Dendritic cell treated with granulocyte-macrophage colony-stimulating factor and Interleukin-4, amounts not matched to agents 40 ng/mL and 50 ng/mL, for 4 days (primary cell): ENCODE data around the gene ALDH3B2.
"Not testable (repeated sequence)": the region's sequence is repeated elsewhere in the genome, so short reads cannot be mapped to it uniquely, and the experiment has no call there.

Experiments used
- H3K27ac Mint-ChIP-seq: one replicate; pipeline ENCODE4 v1.8.0; 2022; ENCODE audit warnings: mild to moderate bottlenecking, mixed read lengths
- H3K27me3 Mint-ChIP-seq: one replicate; pipeline ENCODE4 v1.8.0; 2022; ENCODE audit warnings: mild to moderate bottlenecking, mixed read lengths
- H3K36me3 Mint-ChIP-seq: one replicate; pipeline ENCODE4 v1.8.0; 2022; ENCODE audit warnings: low read depth, mixed read lengths
- H3K4me1 Mint-ChIP-seq: one replicate; pipeline ENCODE4 v1.8.0; 2022; ENCODE audit warnings: low read depth, mixed read lengths
- H3K4me3 Mint-ChIP-seq: one replicate; pipeline ENCODE4 v1.8.0; 2022; ENCODE audit warnings: mild to moderate bottlenecking, moderate library complexity, mixed read lengths
- H3K9me3 Mint-ChIP-seq: one replicate; pipeline ENCODE4 v1.8.0; 2022; ENCODE audit warnings: mixed read lengths
- intact Hi-C: fragments of 100-400 bp; cut with micrococcal nuclease; formaldehyde crosslinking; loops from one replicate; pipeline ENCODE4 v1.15.0; 2022

ALDH3B2 gene, protein sequence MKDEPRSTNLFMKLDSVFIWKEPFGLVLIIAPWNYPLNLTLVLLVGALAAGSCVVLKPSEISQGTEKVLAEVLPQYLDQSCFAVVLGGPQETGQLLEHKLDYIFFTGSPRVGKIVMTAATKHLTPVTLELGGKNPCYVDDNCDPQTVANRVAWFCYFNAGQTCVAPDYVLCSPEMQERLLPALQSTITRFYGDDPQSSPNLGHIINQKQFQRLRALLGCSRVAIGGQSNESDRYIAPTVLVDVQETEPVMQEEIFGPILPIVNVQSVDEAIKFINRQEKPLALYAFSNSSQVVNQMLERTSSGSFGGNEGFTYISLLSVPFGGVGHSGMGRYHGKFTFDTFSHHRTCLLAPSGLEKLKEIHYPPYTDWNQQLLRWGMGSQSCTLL

DNA sequence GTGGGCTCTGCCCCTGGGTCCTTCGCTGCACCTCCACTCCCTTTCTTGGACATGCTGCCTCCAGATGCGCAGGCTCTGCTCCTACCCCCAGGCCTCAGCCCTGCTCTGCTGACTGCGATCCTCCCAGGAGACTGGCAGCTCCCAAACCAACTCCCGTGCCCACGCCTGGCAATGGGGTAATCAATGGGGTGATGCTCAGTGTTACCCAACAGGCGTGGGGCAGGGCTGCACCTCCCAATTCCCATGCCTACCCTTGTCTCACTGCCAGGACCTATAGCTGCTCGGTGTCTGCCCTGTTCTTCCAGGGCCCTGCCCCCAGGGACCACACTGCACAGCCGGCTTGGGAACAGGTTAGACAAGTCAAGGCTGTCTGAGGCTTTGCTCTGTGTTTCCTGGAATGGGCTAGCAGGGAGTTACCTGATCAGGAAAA is at the start of gene ALDH3B2:
Gene ALDH3B2 (minus strand): TSS at position 182 of the 430 bp plus-strand sequence. CDS start 7,688 bp downstream, outside the sequence.
- Mint-ChIP-seq H3K4me3 (no peak within 1 kb of the TSS), H3K4me1 (no peaks in the 10 kb centered on the region), H3K9me3 (peaks cover 9% of the 10 kb centered on the region), H3K36me3 (no peaks in the 10 kb centered on the region), H3K27ac (no peak within 1 kb of the TSS), H3K27me3 (peaks cover 3% of the 10 kb centered on the region)
- intact Hi-C loops, result no loop called here

- intact Hi-C loops, H3K9me3 Mint-ChIP-seq, H3K36me3 Mint-ChIP-seq, H3K27ac Mint-ChIP-seq, H3K4me1 Mint-ChIP-seq, H3K4me3 Mint-ChIP-seq, H3K27me3 Mint-ChIP-seq: not testable (repeated sequence)
These were observed 48.6 kb upstream of the ALDH3B2 start for GRCh38 chr11:67723036-67723435.

GRCh38 chr11:67716226-67716625 is 41.8 kb upstream of the ALDH3B2 start:
- intact Hi-C loops, H3K4me1 Mint-ChIP-seq, H3K36me3 Mint-ChIP-seq, H3K27ac Mint-ChIP-seq, H3K4me3 Mint-ChIP-seq, H3K9me3 Mint-ChIP-seq: not testable (repeated sequence)
- H3K27me3 Mint-ChIP-seq, result peaks cover 34% of the 10 kb centered on the region

DNA sequence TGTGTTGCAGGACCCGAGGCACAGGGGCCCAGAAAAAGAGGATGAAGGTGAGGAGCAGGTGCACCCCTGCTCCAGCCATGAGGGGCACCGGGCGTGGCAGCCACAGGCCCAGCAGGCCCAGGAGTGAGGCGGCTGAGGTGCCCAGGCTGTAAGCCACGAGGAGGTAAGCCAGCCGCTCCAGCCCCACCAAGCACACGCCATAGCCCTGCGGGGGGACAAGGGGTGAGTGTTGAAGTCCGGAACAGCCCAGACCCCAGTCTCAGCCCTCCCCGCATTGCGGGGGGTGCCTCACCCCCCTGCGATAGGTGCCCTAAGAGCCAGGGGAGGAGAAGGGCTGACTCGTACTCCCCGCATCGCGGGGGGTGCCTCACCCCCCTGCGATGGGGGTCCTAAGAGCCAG is 41.4 kb upstream of the ALDH3B2 start:
- intact Hi-C loops, H3K4me3 Mint-ChIP-seq: not testable (repeated sequence)

GRCh38 chr11:67713892-67714509 is 39.6 kb upstream of the ALDH3B2 start:
- H3K4me3 Mint-ChIP-seq, intact Hi-C loops, H3K27ac Mint-ChIP-seq, H3K36me3 Mint-ChIP-seq, H3K9me3 Mint-ChIP-seq, H3K4me1 Mint-ChIP-seq: not testable (repeated sequence)
- peaks cover 45% of the 10 kb centered on the region for H3K27me3 Mint-ChIP-seq

More for the DNA sequence above, 41.4 kb upstream of the ALDH3B2 start:
- not testable (repeated sequence) for H3K36me3 Mint-ChIP-seq, H3K9me3 Mint-ChIP-seq, H3K27ac Mint-ChIP-seq, H3K4me1 Mint-ChIP-seq
- H3K27me3 Mint-ChIP-seq, result peaks cover 36% of the 10 kb centered on the region

DNA sequence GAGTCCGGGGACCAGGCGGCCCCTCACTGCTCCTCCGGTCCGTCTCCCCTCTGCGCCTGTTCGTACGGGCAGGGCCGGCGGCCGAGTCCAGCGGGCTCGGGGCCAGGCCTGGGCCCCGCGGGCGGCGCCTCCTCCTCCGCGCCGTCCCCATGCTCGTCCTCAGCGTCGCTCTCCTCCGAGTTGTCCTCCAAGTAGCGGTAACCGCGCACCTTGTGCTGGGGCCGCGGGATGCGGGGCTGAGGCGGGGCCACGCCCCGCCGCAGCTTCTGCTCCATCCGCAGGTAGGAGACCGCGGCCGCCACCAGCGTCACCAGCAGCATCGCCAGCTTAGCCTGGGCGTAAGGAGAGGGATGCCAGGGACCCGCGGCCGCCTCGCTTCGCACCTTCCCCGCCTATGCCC is 37.3 kb upstream of the ALDH3B2 start:
- H3K4me3 Mint-ChIP-seq, H3K4me1 Mint-ChIP-seq, intact Hi-C loops, H3K9me3 Mint-ChIP-seq, H3K27ac Mint-ChIP-seq, H3K36me3 Mint-ChIP-seq: not testable (repeated sequence)
- peaks cover 43% of the 10 kb centered on the region for H3K27me3 Mint-ChIP-seq

DNA sequence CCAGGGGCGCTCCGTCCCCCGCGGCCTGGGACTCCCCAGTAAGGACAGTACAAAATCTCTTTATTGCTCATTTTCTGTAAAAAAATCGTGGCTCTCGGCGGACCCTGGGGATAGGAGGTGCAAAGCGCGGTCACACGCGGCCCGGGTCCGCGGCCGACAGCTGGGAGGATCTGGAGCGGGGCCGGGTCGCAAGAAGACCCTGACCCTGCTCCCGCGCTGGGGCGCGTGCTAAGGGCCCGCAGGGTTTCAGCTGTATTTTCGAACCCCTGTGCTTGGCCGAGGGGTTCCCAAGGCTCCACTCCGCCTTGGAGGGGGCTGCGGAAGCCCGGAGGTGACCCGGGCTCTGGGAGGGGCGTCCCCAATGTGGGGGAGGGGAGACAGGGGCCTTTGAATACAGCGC is 36.8 kb upstream of the ALDH3B2 start:
- peaks cover 41% of the 10 kb centered on the region for H3K27me3 Mint-ChIP-seq
- H3K4me1 Mint-ChIP-seq, H3K9me3 Mint-ChIP-seq, H3K27ac Mint-ChIP-seq, intact Hi-C loops, H3K36me3 Mint-ChIP-seq, H3K4me3 Mint-ChIP-seq: not testable (repeated sequence)

- H3K36me3 Mint-ChIP-seq, H3K9me3 Mint-ChIP-seq, H3K4me3 Mint-ChIP-seq, H3K4me1 Mint-ChIP-seq, H3K27ac Mint-ChIP-seq: not testable (repeated sequence)
- H3K27me3 Mint-ChIP-seq, result peaks cover 40% of the 10 kb centered on the region
- intact Hi-C loops, result loop anchor here (10.0 kb wide), 1 partner anchor 65 kb away; no protein-coding TSS in a partner anchor
These were observed 35.4 kb upstream of the ALDH3B2 start for GRCh38 chr11:67709806-67710205.

DNA sequence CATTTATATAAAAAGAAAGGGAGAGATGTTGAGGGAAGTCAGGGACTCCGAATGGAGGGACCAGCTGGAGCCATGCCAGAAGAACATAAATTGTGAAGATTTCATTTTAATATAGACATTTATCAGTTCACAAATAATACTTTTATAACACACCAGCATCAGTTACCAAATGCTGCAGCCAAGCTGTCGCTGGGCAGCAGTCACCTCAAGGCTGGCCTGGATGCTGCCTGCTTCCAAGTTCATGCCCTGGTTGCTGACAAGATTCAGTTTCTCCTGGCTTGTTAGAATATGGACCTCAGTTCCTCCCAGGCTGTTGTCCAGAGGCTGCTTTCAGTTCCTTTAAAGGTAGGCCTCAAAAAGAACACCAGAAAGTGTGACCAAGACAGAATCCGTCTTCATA is 30.8 kb upstream of the ALDH3B2 start:
- Mint-ChIP-seq H3K9me3 (peaks cover 6% of the 10 kb centered on the region), H3K27me3 (peaks cover 15% of the 10 kb centered on the region), H3K4me3 (no peak overlapping the region), H3K36me3 (no peaks in the 10 kb centered on the region), H3K4me1 (no peaks in the 10 kb centered on the region), H3K27ac (no peak overlapping the region)
- intact Hi-C loops, result loop anchor here (10.0 kb wide), 1 partner anchor 60 kb away; no protein-coding TSS in a partner anchor

DNA sequence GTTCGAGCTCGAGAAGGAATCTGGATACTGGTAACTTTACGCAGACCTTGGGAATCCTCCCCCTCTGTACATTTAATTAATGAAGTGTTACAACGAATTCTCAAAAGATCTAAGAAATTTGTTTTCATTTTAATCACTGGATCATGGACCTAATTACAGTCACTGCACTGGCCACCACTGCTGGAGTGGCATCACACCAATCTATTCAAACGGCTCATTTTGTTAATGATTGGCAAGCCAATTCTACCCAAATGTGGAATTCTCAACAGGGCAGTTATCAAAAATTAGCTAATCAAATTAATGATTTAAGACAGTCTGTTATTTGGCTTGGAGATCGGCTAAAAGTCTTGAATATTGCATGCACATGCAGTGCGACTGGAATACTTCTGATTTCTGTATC is 30.1 kb upstream of the ALDH3B2 start:
- no peaks in the 10 kb centered on the region for H3K4me1 Mint-ChIP-seq
- peaks cover 13% of the 10 kb centered on the region for H3K9me3 Mint-ChIP-seq
- H3K4me3 Mint-ChIP-seq, result no peak overlapping the region
- intact Hi-C loops, result loop anchor here (10.0 kb wide), 1 partner anchor 60 kb away; no protein-coding TSS in a partner anchor
- no peak overlapping the region for H3K27ac Mint-ChIP-seq
- H3K27me3 Mint-ChIP-seq, result peaks cover 10% of the 10 kb centered on the region
- H3K36me3 Mint-ChIP-seq, result no peaks in the 10 kb centered on the region

GRCh38 chr11:67703709-67704108 is 29.3 kb upstream of the ALDH3B2 start:
- not testable (repeated sequence) for H3K36me3 Mint-ChIP-seq, H3K4me3 Mint-ChIP-seq, H3K27ac Mint-ChIP-seq, H3K4me1 Mint-ChIP-seq, H3K27me3 Mint-ChIP-seq
- peaks cover 21% of the 10 kb centered on the region for H3K9me3 Mint-ChIP-seq
- intact Hi-C loops, result loop anchor here (10.0 kb wide), 1 partner anchor 59 kb away; no protein-coding TSS in a partner anchor

DNA sequence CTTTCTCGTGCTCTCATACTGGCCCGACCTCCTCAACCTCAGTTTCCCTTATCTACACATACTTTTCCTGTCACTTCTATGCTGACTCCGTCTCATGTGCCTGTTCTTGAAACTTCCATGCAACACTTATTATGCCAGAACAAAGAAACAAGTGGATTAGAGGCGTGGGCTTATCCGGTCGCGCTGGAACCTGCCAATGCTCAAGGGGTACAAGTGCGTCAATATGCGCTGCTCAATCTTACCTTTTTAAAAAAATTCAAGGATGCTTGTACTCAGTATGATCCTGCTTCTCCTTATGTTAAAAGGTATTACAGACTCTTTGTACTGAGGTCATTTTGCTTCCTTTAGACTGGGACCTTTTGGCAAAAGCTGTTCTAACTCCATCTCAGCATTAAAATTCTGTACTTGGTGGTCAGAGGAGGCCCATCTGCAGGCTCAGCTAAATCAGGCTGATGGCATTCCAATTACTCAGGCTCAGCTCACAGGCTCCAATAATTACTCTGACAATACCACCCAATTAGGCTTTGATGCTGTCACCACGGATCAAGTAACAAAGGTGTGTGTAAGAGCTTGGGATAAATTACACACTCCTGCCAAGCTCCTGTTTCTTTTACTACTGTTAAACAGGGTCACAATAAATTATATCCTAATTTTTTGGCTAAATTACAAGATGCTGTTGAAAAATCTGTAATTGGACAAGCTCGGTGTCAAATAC is 26.3 kb upstream of the ALDH3B2 start:
- H3K36me3 Mint-ChIP-seq, result no peaks in the 10 kb centered on the region
- peaks cover 22% of the 10 kb centered on the region for H3K9me3 Mint-ChIP-seq
- H3K27me3 Mint-ChIP-seq, result peaks cover 6% of the 10 kb centered on the region
- no peak overlapping the region for H3K4me3 Mint-ChIP-seq
- no peaks in the 10 kb centered on the region for H3K4me1 Mint-ChIP-seq
- H3K27ac Mint-ChIP-seq, result no peak overlapping the region
- intact Hi-C loops, result loop anchor here (10.0 kb wide), 1 partner anchor 56 kb away; no protein-coding TSS in a partner anchor

GRCh38 chr11:67700141-67700540 is 25.7 kb upstream of the ALDH3B2 start:
- no peak overlapping the region for H3K4me3 Mint-ChIP-seq
- peaks cover 22% of the 10 kb centered on the region for H3K9me3 Mint-ChIP-seq
- peaks cover 6% of the 10 kb centered on the region for H3K27me3 Mint-ChIP-seq
- no peaks in the 10 kb centered on the region for H3K4me1 Mint-ChIP-seq
- H3K36me3 Mint-ChIP-seq, result no peaks in the 10 kb centered on the region
- intact Hi-C loops, result loop anchor here (10.0 kb wide), 1 partner anchor 55 kb away; no protein-coding TSS in a partner anchor
- no peak overlapping the region for H3K27ac Mint-ChIP-seq

DNA sequence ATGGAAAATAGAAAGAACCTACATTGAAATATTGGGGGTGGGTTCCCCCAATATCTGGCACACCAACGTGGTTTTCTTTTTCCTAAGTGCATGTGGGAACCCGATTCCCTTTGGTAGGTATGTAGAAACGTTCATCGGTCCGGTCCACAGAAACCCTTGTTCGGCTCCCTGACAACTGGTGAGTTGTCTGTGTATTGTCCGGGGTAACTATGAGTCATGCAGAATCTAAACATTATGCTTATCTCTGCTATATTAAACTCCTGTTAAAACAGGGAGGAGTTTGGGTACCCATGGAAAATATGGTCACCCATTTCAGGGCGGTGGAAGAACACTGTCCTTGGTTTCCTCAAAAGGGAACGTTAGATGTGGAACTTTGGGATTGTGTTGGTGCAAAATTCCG is 25.1 kb upstream of the ALDH3B2 start:
- Mint-ChIP-seq H3K27me3 (peaks cover 6% of the 10 kb centered on the region), H3K27ac (no peak overlapping the region), H3K36me3 (no peaks in the 10 kb centered on the region), H3K4me3 (no peak overlapping the region), H3K9me3 (peaks cover 22% of the 10 kb centered on the region), H3K4me1 (no peaks in the 10 kb centered on the region)
- intact Hi-C loops, result no loop called here
